Islet precursor cell (in vitro differentiated cells): ENCODE measurements around the gene ADAR.

ENCODE experiments used
- DNase-seq: peaks from one replicate; pipeline ENCODE4 v3.0.0-alpha.2; 2018

The ADAR gene

DNA sequence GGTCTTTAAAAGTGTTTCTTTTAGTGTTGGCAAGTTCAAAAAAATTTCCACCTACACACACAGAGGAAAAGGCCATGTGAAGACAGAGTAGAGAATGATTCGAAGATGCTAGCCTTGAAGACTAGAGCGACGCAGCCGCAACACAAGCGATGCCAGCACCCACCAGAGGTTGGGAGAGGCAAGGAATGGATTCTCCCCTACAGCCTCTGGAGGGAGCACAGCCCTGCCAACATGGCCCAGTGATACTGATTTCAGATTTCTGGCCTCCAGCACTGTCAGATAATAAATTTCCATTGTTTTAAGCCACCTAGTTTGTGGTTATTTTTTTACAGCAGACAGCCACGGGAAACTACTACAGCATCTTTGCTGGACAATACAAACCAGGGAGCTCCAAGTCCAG lies 6.9 kb upstream of the ADAR start:
- DNase-seq = no peak

DNA sequence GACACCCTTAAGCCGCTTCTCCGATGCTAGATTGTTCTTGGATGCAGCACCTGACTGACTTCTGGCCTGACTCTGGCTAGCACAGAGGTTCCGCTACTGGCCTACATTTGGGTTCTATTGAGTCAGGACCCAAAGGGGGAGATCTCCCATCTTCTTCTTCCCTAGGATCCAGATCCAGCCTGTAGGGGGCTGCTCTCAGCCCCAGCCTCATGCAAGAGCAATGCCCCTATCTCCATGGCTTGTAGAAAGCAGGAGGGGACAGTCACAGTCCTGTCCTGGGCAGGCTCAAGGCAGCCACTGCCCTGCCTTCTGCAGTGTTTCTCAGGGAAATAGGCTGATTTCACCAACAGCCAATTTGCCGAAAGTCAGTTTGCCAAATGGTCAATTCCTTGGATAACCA lies 6.3 kb upstream of the ADAR start:
- no peak for DNase-seq

DNA sequence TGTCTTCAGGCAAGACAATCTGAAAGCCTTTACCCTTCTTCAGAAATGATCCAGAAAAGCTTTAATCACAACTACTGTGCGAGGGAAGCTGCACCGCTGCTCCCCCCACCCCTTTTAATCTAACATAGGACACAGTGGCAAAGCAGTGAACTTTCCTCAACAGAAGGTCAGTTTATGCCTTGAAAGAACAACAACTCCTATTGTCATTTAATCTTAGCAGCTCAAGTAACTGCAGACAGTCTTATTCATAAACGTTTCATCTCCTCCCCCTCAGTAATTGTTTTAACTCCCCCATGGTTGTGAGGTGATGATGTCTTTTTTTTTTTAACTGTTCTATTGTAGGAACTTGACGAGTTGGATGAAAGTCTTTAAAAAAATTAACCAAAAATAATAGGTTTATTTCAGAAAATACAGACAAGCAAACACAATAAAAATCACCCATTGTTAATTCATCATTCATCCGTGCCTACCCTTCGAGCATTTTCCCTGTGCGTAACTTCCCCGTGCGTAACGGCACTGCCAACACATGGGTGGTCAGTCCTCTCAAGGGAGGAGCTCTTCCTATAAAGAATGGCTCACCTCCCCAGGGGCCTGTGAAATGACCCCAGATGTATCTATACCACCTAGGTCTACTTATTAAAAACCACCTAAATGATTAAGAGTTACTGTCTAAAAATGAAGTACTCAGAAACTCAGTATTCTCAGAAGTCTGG lies 3.3 kb upstream of the ADAR start:
- DNase-seq = no peak

DNA sequence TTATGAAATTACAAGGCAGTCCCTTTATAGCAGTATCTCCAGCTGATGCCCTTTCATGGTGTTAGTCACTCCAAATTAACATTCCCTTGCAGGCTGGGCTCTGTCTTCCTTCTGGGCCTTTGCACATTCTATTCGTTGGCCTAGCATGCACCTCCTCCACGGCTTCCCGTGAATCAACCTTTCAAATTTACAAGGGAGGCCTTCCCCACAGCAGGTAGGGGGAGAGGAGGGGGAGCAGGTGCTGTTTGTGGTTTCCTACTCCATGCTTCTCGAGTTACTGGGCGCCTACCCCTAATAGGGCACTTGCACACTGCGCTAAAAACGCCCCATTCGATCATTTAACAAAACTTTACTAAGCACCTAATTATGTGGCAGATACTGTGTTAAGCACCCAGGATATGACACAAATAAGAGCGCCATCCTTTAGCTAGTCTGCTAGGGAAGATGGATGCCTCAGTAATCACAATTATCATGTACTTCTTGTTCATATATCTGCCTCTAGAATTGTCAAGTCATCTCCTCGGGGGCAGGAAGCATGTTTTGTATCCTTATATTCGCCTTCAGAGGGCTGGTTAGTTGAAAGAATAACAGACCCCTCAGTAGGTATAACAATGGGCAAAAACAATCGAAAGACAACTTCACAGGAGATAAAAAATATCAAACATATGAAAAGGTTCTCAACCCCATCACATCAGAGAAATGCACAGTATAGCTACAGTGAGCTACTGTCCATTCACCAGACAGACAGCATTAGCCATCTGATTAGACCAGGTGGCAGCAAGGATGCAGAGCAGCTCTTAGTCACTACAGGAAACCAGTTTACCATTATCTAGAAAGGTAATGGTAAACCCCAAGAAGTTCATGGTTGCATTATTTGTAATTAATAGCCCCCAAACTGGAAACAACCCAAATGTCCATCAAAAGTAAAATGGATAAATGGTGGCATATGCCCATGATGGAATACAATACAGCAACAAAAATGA lies 1.7 kb upstream of the ADAR start:
- DNase-seq = peak; percentile 94

DNA sequence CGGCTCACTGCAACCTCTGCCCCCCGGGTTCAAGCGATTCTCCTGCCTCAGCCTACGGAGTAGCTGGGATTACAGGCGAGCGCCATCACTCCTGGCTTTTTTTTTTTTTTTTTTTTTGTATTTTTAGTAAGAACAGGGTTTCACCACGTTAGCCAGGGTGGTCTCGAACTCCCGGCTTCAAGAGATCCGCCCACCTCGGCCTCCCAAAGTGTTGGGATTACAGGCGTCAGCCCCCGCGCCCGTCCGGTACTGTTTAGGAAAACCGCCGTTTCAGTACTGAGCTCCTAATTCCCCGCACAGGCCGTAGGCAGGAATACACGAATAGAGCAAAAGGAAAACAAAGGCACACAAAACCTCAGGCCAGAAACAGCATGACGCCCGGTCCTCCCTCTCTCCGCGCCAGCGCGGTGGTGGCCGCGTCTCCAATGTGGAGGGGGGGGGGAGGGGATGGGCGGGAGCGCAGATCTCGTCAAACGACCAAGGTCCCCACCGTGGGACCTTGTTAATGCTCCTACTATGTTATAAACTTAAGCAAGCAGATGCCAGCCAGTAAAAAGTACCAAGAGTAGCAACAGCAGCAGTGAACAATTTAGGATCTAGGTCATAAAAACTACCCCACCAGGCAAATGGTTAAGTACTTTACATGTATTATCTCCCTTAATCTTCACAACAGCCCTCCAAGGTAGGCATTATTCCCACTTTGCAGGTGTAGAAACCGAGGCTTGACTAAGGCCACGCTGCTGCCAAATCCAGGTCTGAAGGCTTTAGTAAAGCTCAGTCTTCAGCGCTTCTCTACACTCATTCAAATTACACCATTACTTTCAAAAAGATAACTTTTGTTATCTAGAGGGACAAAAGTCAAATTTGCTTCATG lies 648 bp upstream of the ADAR start:
- DNase-seq = peak; percentile 77

DNA sequence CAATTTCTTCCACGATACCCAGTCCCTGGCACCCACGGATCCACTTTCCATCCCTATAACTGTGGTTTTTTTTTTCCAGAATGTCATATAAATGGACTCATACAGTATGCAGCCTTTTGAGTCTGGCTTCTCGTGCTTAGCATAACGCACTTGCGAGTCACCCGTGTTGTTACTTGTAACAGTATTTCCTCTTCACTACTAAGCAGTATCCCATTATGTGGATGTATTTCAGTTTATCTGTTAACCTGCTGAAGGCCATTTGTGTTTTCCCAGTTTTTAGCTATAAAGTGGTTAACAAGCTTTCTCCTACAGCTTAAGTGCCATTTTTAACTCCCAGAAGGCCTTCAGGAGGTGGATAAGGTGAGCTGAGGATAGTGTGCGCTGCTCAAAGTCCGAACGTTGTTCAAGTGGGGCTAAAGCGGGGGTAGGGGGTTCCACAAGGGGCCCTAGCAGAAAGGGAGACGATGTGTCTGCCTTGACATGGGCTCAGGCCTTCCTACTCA lies 829 bp downstream of the ADAR start:
- DNase-seq = no peak

DNA sequence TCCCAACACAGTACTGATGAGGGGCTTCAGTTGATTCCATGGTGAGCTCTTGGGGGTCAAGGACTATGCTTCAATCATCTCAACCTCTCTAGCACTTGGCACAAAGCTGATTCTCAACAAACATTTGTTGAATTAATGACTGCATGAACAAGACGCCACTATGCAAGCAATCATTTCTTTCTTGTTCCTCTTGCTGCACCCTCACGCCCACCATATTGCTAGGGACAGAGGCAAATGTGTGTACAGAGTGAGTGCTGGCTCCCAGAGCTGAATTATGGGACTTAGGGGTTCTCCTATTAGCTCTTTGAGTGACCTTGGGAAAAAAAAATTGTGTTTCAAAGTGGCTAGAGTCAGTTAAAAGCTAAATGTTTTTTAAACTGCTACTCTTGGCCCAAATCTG lies 2.5 kb downstream of the ADAR start:
- no peak for DNase-seq

DNA sequence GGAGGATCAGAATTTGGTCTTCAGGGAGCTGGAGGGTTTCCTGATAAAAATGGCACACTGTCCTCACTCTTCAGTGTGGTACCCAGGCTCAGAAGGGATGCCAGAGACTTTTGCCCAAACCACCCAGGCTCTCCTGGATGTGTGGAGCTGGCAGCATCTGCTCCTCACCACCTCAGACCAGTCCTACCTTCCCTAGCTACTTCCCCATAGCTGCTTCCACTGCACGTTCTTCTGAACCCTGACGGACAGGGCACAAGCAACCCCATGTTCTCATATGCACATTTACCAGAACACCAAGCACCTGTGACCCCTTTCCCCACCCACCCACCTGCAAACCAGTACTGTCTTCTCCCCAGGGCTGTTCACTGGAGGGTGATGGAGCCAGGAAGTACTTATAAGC lies 4.7 kb downstream of the ADAR start:
- no peak for DNase-seq

DNA sequence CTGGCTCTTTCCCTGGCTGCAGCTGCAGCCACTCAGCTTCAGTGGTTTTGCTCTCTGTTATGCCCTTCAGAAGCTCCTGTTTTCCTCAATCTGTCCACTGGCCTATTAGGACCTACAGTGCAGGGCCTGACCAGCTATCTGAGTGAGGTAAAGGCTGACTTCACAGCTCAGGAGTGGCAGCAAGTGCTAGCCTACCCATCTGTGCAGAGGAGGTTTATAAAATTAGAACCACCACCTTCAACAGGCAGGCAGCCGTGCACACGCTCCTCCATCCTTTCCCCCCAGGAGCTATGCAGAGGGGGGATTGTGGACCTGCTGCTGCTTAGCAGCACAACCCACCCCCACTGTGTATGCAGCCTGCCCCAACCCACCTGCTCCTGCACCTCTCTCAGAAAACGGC lies 8.3 kb downstream of the ADAR start:
- DNase-seq = no peak

DNA sequence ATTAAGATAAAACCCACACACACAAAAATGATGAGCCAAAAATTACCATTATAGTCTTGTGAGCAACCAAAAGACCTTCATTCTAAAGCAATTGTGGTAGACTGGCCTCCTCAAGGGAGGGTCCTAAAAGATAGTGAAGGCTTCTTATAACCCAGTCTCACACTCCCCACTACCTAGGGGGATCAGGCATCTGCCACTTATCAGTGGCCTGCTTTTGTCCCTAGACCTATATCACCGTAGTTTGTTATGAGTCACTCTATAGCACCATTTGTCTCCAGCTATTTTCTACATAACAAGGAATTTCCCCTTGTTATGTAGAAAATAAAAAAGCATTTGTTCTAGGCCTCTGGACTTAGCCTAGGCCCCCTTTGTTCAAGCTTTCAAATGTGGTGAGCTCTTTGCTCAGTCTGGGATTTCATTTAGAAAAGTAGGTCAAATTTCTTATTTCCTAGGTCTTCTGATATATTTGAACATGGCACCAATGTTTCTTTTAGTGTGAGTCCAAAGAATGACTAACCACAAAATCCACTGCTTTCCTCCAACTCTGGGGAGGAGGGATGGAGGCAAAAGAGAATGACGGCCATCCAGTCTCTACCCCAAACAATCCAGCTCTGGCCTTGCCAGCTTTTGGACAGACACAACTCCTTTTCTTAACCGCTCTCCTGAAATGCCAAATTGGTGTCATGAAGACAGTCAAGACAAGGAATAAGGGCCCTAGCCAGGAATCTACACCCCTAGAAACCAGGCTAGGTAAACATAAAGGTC lies 8.9 kb downstream of the ADAR start:
- DNase-seq = no peak

DNA sequence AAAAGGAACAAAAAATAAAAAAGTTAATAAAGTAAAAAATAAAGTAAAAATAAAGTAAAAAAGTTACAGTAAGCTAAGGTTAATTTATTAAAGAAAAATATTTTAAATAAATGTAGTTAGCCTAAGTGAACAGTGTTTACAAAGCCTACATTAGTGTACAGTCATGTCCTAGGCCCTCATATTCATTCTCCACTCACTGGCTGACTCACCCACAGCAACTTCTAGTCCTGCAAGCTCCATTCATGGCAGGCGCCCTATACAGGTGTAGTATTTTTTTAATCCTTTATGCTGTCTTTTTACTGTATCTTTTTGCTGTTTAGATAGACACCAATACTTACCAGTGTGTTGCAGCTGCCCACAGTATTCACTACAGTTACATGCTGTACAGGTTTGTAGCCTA lies 12.4 kb downstream of the ADAR start:
- DNase-seq = no peak

DNA sequence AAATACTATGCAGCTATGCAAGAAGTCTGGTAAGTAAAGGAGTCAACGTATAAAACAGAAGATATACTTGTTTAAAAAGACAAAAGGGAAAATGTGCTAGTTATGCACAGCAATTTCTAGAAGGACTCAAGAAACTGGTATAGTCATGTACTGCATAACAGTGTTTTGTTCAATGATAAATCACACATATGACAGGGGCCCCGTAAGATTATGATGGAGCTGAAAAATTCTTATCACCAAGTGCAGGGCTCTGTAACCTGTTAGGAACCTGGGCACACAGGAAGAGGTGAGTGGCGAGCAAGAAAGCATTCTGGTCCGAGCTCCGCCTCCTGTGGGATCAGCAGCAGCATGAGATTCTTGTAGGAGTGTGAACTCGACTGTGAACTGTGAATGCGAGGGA lies 13.2 kb downstream of the ADAR start:
- no peak for DNase-seq

DNA sequence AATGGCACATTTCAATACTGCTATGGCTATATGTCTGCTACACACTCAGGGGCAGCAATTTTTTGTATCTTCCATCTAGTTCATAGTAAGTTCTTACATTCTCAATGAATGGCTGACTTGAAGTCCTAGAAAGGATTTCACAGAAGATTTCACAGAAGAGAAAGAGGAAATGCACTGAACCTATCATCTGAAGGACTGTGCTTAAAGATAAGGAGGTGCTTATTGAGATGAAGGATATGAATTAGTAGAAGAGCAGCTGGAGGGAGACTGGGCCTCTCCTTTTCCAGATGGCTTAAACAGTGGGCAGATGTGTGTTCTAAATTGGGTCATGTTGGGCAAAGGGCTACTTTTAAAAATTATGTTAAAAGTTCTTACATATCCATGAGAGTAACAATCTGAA lies 14.6 kb downstream of the ADAR start:
- DNase-seq = no peak

DNA sequence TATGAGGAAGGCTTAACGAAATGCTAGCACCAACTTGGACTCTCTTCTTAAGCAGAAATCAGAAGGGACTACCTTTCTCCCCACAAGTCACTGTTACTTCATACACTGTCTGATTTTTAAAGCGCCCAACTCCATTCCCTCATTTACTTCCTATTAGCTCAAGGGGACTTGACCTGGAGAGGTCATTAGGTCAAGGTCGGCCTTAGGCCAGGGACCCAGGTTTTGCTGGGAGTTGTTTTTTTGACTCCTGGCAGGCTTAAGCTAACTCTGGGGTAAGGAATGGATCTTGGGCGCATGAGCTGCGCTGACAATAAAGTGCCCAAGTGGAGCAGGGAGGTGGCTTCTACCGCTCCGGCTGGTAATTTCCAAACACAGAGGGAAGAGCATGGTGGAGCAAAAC lies 16.8 kb downstream of the ADAR start:
- no peak for DNase-seq

DNA sequence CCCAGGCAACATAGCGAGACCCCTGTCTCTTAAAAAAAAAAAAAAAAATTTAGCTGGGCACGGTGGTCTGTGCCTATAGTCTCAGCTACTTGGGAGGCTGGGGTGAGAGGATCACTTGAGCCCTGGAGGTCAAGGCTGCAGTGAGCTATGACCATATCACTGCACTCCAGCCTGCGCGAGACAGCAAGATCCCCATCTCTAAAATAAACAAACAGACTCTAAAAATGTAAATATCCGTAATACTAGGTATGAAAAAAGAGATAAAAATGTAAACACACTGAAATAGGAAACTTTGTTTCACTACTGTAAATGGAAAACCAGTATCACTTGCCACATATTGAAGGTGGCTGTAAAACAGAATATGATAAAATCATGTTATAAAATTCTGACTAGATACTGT lies 17.2 kb downstream of the ADAR start:
- no peak for DNase-seq

DNA sequence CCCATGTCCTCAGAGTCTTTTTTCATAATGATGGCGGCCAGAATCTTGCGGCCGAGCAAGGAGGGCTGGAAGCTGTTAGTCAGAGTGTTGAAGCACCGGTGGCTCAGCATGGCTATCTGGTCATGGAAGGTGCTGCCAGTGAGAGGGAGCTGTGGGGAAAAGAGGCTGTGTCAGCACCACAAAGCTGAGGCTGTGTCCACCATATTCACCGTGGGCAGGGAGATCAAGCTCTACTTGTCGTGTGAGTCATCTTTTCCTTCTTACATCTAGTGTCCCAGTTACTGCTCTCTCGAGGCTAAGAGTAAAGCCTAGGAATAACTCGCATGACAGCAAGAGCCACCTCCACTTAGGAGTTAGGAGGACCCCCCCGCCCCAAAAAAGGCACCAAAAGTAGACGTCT lies 18.2 kb downstream of the ADAR start:
- no peak for DNase-seq

DNA sequence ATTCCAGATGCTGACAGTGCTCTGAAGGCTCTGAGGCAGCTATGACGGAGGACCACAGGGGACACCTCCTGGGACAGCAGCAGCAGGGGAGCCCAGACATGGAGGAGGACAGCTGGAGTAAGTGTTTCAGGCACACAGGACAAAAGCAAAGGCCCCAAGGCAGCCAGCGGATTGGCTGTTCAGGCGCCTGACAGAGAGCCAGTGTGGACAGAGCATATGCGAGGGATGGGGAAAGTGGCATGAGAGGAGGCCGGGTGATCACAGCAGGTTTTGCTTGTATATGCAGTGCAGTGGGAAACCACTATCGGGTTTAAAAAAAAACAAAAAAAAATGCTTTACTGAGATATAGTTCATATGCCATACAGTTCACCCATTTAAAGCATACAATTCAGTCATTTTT lies 21.3 kb downstream of the ADAR start:
- no peak for DNase-seq

DNA sequence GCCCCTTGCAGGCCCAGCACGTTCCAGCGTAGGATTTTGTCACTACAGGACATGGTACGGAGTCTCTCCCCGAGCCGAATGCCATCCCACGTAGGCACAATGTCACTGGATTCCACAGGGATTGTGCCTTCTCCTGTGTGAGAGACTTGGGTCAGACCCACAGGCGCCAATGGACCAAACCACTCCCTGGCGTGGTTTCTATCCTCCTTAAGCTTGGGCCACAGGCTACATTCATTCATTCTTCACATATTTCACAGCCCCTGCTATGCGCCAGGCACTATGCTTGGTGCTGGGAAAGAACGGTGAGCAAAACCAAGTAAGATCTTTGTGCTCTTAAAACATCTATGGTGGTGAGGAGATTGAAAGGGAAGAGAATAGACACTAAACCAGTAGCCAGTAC lies 21.8 kb downstream of the ADAR start:
- no peak for DNase-seq

DNA sequence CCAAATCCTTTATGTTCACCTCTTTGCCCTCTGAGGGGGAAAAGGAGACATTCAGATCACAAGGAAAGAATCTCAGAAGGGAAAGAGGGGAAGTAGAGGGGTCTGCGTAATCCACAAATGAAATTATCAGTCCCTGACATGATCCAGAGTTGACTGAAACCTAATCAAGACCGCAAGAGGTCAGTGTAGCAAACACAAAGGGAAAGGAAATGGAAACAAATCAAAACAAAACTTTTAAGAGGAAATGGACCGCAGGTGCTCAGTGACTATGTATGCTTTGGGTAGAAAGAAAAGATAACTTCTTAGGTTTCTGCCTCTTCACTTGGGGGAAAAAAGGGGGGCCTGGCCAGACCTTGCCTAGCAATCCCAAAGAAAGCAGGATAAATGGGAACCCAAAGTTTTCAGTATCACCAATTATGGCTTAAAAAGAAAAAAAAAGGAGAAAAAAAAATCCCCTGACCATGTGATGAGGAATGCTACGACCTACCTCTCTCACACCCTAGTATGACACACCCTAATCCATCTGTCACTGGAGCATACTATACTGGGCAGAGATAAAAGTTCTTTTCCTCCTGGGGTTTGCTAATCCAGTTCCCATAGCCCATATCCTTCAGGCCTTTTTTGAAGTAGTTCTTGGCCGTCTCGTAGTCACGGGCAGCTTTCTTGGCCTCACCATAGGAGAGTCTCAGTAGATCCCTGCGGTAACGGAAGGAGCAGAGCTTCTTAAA lies 23.6 kb downstream of the ADAR start:
- no peak for DNase-seq

DNA sequence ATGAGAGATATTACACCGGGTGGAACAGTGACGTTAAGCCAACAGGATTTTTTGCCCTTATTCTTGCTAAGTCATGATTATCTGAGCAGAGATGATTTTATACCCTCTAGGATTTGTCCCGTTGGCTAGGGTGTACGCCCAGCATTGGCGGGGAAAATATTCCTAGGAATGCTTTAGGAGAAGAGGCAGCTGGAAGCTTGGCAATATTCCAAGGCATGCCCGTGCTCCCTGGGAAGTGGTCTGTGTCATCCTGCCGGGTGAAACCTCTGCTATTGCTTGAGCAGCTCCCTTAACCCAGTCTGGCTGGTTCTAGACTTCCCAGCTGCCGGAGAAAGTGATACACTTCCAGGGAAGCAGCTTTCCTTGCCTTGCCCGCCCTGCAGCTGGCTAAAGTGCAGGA lies 24.2 kb downstream of the ADAR start:
- DNase-seq = no peak

DNA sequence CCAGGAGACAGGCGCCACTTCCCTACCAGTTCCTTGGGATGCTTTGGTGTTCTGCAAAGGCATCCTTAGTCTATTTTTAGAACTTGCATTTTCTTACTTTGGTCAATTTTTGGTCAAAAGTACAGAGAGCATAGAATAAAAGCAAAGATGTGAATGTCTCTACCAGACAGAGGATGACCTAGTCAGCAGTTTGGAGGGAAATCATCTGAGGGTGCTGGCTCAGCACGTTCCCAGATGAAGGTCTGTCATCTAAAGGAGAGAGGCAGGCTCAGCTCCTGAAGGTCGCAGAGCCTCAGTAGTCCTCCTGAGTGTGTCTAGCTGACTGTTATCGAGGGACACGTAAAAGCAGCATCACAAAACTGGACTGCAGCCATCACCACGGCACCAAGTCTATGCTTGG lies 25.1 kb downstream of the ADAR start:
- DNase-seq = no peak

DNA sequence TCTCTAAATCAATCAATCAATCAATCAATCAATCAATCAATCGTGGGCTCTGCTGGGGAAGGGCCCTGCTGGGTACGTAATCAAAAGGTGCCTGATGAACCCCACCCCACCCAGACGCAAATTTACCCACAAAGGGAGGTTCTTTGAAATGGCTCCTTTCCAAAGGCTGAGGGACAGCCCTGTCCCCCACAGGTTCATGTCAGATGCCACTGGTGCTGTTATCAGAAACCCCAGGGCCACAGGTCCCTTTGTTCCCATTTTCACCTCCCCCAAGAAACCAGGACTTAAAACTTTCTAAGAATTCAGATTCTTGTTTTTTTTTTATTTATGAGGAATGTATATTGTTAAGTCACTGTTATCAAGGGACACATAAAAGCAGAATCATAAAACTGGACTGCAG lies 26.2 kb downstream of the ADAR start:
- no peak for DNase-seq
